ENCODE results near the gene PAK5.

Gene PAK5

GRCh38 chr20:9615766-9616454 is 223.0 kb downstream of the PAK5 start:
- no peak for DNase-seq

- DNase-seq: no peak
Observed at GRCh38 chr20:9615118-9615517, 223.8 kb downstream of the PAK5 start.

GRCh38 chr20:9613871-9614270 is 225.0 kb downstream of the PAK5 start:
- no peak for DNase-seq

- no peak for DNase-seq
Observed at GRCh38 chr20:9611921-9612320, 227.0 kb downstream of the PAK5 start.

- no peak for DNase-seq
Observed at GRCh38 chr20:9610665-9611064, 228.2 kb downstream of the PAK5 start.

GRCh38 chr20:9609887-9610502 is 228.9 kb downstream of the PAK5 start:
- DNase-seq: peak; percentile 67

- DNase-seq: no peak
Observed at GRCh38 chr20:9608639-9609340, 230.1 kb downstream of the PAK5 start.

- no peak for DNase-seq
Observed at GRCh38 chr20:9602847-9603183, 236.1 kb downstream of the PAK5 start.

GRCh38 chr20:9600562-9600961 is 238.3 kb downstream of the PAK5 start:
- no peak for DNase-seq

GRCh38 chr20:9597547-9597946 is 241.3 kb downstream of the PAK5 start:
- no peak for DNase-seq

GRCh38 chr20:9595763-9596162 is 243.1 kb downstream of the PAK5 start:
- no peak for DNase-seq

- DNase-seq: no peak
Observed at GRCh38 chr20:9594284-9594875, 244.5 kb downstream of the PAK5 start.

GRCh38 chr20:9592419-9592818 is 246.5 kb downstream of the PAK5 start:
- DNase-seq: no peak

- no peak for DNase-seq
Observed at GRCh38 chr20:9591080-9591479, 247.8 kb downstream of the PAK5 start.

GRCh38 chr20:9590189-9590588 is 248.7 kb downstream of the PAK5 start:
- peak; percentile 59 for DNase-seq

- DNase-seq: no peak
Observed at GRCh38 chr20:9588706-9589105, 250.2 kb downstream of the PAK5 start.

- no peak for DNase-seq
Observed at GRCh38 chr20:9583151-9583550, 255.7 kb downstream of the PAK5 start.

- no peak for DNase-seq
Observed at GRCh38 chr20:9582137-9582536, 256.7 kb downstream of the PAK5 start.

GRCh38 chr20:9581509-9581908 is 257.4 kb downstream of the PAK5 start:
- no peak for DNase-seq

- DNase-seq: no peak
Observed at GRCh38 chr20:9578594-9578993, 260.3 kb downstream of the PAK5 start.

- no peak for DNase-seq
Observed at GRCh38 chr20:9577397-9577796, 261.5 kb downstream of the PAK5 start.

- no peak for DNase-seq
Observed at GRCh38 chr20:9576695-9577094, 262.2 kb downstream of the PAK5 start.

- DNase-seq: no peak
Observed at GRCh38 chr20:9575836-9576235, 263.0 kb downstream of the PAK5 start.

GRCh38 chr20:9574776-9575175 is 264.1 kb downstream of the PAK5 start:
- no peak for DNase-seq
